Hepatocyte (in vitro differentiated cells): ENCODE data around the gene P4HA3.

Source experiments
- EZH2phosphoT487 ChIP-seq: fragments of 200-600 bp; sonication (generic); IDR thresholded peaks from one replicate; pipeline ENCODE4 v1.6.1; 2018; ENCODE audit warnings: antibody characterized with exemption, mild to moderate bottlenecking, low read depth, moderate library complexity; ENCODE audit not compliant: unreplicated experiment, severe bottlenecking
- TF ChIP-seq, protein P1 (sequence below): fragments of 200-600 bp; sonication (generic); IDR thresholded peaks from 2 replicates; pipeline ENCODE4 v1.5.1; 2016; ENCODE audit warnings: antibody characterized with exemption, mild to moderate bottlenecking; ENCODE audit not compliant: poor library complexity

DNA sequence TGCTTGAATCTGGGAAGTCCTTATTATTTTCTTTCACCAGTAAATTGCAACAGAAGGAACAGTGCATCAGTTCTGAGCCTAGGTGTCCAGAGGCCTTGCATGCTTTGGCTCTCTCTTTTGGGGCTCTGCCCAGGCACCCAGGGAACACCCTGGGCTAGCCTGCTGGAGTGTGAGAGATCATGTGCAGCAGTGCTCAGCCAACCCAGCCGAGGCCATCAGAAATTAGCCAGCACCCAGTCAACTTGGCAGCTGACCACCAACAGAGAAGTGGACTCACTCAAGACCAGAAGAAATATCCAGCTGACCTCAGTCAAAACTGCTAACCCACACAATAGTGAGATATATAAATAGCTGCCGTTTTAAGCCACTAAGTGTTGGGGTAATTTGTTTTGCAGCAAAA is 11.2 kb upstream of the P4HA3 start:
- no peak for TF ChIP-seq EZH2phosphoT487
- TF ChIP-seq, protein P1, sequence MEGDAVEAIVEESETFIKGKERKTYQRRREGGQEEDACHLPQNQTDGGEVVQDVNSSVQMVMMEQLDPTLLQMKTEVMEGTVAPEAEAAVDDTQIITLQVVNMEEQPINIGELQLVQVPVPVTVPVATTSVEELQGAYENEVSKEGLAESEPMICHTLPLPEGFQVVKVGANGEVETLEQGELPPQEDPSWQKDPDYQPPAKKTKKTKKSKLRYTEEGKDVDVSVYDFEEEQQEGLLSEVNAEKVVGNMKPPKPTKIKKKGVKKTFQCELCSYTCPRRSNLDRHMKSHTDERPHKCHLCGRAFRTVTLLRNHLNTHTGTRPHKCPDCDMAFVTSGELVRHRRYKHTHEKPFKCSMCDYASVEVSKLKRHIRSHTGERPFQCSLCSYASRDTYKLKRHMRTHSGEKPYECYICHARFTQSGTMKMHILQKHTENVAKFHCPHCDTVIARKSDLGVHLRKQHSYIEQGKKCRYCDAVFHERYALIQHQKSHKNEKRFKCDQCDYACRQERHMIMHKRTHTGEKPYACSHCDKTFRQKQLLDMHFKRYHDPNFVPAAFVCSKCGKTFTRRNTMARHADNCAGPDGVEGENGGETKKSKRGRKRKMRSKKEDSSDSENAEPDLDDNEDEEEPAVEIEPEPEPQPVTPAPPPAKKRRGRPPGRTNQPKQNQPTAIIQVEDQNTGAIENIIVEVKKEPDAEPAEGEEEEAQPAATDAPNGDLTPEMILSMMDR = no peak
